ENCODE results near the gene ARID1B.

Gene ARID1B

DNA sequence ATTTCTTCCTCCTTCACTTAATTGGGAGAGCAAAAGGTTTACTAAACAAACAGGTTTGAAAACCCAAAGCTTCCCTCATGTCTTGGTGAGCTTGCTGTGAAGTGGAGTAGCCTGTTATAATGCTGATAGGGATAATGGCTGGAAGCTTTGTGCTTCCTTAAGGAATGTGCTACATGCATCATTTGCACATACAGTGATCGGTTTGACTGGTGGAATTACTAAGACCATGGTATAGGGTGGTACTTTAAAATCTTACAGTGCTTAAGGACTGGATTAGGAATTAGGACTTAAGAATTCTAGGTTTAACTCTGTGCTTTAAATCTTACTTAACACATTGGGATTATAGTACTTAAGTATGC is 75.7 kb downstream of the ARID1B start:
- no peak for DNase-seq (ENCODE audit: low spot score)

DNA sequence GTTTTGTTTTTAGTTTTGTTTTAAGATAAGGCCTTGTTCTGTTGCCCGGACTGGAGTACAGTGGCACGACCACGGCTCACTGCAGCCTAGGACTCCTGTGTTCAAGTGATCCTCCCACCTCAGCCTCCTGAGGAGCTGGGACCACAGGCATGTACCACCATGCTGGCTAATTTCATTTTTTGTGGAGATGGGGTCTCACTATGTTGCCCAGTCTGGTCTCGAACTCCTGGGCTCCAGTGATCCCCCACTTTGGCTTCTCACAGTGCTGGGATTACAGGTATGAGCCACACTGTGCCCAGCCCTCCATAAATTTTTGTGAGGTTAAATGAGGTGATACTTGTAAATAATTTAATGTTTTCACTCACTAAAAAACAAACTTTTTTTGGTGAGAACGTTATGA is 76.6 kb downstream of the ARID1B start:
- DNase-seq (ENCODE audit: low spot score), result no peak

- DNase-seq (ENCODE audit: low spot score), result no peak
Observed at GRCh38 chr6:156854466-156855161, 77.4 kb downstream of the ARID1B start.

- DNase-seq (ENCODE audit: low spot score), result no peak
Observed at GRCh38 chr6:156857573-156857972, 80.4 kb downstream of the ARID1B start.

GRCh38 chr6:156859686-156860085 is 82.5 kb downstream of the ARID1B start:
- no peak for DNase-seq (ENCODE audit: low spot score)

GRCh38 chr6:156862711-156863110 is 85.5 kb downstream of the ARID1B start:
- DNase-seq (ENCODE audit: low spot score), result no peak

- no peak for DNase-seq (ENCODE audit: low spot score)
Observed at GRCh38 chr6:156863504-156863903, 86.3 kb downstream of the ARID1B start.

- DNase-seq (ENCODE audit: low spot score), result no peak
Observed at GRCh38 chr6:156864557-156864956, 87.4 kb downstream of the ARID1B start.

- peak; percentile 25 for DNase-seq (ENCODE audit: low spot score)
Observed at GRCh38 chr6:156865019-156865629, 87.9 kb downstream of the ARID1B start.

DNA sequence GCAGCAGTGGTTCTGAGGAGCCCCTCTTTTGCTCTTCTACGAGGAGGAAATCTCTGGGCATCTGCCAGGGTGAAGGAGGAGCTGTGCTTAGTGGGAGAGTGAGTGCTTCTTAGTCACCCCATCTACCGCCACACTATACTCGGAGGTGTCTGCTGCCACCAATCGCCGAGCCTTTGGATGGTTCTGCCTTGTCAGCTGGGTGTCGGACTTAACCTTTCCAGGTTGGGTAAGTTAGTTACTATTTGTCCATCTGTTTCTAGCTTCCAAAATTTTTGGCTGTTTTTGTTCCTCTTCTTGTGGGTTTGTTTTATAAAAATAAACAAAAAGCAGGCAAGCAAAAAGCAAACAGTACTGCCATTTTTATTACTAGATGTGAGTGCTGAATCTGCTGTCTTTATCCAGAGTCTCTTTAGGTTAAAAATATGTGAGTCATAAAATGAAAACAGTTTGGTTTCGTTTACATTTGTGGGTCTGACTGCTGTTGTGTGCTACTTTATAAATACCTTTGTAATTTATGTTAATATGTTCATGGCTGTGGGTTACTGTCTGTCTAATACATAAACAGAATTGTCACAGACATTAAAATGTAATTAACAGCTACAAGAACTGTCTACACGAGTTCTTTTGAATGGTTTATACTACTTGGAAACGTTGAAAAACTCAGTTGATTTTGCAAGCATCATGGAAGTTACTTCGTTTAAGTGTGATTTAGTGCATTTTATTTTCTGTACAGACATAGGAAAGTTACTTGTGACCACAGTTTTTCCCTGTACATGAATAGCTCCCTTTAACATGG is 89.2 kb downstream of the ARID1B start:
- no peak for DNase-seq (ENCODE audit: low spot score)

DNA sequence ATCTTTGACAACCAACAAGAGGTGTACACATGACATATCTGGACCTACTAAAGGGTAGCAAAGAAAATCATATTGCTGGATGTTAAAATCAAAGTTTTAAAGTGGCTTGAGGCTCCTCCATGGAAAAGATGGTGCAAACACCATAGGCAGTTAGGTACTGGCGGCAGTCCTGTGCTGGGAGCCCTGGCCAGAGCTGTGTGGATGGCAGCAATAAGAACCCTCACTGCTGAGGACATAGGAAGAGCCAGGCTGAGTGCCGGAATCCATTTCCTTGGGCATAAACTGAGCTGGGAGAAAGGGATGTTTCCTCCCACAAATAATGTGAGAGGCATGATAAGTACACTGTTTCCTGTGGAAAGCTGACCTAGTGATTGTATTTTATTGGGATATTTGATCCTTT is 89.9 kb downstream of the ARID1B start:
- DNase-seq (ENCODE audit: low spot score), result no peak

GRCh38 chr6:156868385-156868784 is 91.2 kb downstream of the ARID1B start:
- DNase-seq (ENCODE audit: low spot score), result no peak

GRCh38 chr6:156869980-156870398 is 92.8 kb downstream of the ARID1B start:
- no peak for DNase-seq (ENCODE audit: low spot score)

DNA sequence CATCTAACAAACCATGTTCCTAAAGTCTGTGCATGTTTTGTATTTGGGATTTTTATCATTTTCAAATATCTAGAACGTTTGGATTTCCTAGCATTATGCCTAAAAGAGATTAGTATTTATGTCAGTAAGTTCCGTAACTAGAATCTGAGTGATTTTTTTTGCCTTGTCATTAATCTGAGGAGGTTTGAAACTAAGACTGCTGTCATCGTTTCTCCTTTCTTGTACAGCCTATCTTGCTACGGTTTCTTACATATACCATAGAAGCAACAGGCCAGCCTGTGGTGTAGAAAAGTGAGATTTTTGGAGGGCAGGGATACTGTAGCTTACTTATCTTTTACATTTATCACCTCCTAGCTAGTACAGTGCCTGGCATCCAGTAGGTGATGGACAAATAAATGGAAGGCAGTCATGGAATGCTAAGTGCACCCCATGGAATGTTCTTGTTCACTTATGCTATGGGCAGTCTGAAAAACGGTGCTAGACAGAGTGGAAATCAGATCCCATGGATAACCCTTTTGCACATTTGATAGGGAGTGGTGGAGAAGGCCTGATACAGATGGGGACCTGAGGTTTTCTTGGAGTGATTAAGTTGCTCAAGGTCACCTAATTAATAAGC is 93.9 kb downstream of the ARID1B start:
- DNase-seq (ENCODE audit: low spot score), result no peak

DNA sequence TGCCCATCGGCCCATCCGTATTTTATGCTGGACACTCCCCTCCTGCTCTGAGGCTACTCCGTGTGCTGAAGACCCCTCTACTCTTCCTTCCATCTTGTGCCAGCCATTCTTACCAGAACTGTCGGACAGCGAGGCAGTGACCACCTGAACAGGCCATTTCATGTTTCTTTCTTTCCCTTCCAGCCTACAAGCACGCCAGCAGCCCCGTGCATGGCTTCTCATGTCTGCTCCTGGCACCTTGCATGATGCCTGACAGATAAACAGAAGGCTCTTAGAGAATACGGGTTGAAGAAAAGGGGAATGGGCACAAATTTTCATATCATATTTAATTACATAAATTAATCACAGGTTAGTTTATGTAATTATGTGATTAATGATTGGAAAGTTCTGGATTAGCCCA is 95.7 kb downstream of the ARID1B start:
- DNase-seq (ENCODE audit: low spot score), result no peak

DNA sequence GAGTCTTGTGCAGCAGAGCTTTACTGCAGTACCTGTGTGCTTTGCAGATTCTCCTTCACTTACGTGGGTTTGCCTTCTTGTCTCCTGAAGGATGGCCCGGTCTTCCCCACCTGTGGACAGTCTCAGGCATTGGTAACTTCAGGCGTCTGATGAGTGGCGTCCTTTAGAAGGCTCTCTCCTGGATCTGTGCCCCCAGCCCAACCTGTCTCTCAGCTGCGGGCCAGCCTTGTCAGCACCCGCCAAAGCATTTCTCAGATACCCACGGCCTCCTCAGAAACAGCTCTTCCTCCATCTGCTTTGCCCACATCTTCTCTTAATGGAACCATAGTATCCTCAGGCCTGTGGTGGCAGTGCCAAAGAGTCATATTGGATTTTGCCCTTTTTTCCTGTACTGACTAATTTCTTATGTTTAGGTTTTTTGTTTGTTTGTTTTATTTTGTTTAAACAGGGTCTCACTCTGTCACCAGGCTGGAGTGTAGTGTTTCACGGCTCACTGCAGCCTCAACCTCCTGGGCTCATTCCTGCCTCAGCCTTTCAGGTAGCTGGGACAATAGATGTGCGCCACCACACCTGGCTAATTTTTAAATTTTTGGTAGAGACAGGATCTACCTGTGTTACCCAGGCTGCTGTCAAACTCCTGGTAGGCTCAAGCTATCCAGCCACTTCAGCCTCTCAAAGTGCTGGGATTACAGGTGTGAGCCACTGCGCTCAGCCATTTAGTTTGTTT is 96.6 kb downstream of the ARID1B start:
- DNase-seq (ENCODE audit: low spot score), result no peak

DNA sequence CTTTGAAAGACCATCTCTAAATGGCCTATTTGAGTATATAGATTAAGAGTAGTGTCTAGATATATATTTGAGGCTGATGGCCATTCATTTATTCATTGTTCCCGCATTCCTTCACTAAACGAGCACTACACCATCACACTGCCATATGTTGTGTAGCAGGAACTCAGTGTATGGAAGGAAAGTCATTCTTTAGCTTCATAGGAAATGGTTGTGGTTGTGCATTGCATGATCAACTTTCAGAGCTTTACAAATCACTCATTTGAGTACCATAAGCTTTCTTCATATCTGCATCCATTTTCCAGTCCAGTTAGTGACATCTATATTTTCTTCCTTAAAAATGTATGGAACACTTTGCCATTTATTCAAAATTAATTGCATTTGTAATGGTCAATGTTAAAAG is 97.9 kb downstream of the ARID1B start:
- DNase-seq (ENCODE audit: low spot score), result no peak

DNA sequence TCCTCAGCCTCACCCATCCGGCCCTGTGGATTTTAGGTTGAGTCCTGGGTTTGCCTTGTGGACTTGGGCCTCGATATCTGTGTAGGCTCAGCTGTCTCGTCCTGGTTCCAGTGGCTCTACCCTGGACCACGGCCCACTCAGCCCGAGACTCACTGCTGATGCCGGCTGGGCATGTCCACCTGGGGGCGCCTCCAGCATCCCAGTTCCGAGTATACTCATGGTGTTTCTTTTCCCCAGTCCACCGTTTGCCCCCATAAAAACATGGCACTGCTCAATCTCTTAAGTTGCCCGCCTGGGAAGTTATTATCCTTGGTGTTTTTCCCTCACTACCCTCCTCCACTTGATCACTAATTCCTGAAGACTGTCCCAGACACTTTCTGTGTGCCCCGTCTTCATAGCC is 99.1 kb downstream of the ARID1B start:
- DNase-seq (ENCODE audit: low spot score), result no peak

DNA sequence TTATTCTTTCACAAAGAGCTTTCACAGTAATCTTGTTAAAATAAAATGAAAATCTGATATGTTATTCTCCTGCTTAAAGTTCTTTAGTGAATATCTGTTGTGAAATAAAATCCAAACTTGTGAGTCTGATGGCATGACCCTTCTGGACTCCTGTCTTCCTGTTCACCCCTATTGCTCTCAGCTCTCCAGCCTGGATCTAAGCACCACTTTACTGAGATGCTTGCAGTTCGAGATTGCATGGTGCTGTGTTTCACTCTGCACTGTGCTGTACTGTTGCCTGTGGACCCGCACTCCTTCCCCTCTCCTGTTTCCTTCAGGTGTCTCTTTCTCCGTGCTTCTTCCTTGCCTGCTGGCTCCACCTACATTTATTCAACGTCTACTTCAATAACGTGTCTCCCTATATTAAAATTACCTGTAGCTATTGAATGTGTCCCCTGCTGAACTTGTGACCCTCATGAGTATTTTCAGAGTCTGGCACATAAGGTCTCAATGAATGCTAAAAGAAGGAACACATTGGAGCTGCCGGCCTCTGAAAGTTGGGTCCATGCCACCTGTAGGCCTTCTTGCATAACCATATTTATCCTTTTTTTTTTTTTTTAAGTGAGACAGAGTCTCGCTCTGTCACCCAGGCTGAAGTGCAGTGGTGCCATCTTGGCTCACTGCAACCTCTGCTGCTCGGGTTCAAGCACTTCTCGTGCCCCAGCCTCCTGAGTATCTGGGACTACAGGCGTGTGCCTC is 100.1 kb downstream of the ARID1B start:
- DNase-seq (ENCODE audit: low spot score), result no peak

- no peak for DNase-seq (ENCODE audit: low spot score)
Observed at GRCh38 chr6:156878681-156879080, 101.5 kb downstream of the ARID1B start.

DNA sequence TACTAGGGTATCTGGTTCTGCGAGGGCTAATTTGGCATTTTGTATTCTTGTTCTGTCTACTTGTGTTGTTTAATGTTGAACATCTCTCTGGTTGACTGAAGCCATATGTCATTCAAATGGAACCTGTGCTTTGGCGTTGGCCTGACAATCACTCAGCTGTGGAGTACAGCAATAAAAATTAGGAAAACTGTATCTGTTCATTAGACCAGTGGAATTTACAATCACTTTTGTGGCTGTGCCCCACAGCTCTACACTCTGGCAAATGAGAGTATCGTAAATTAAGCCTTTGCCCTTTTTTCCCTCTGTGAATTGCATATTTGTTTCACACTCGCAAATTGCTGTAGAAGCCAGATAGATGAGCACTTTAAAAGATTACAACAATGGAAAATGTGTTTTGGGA is 102.0 kb downstream of the ARID1B start:
- DNase-seq (ENCODE audit: low spot score), result no peak

DNA sequence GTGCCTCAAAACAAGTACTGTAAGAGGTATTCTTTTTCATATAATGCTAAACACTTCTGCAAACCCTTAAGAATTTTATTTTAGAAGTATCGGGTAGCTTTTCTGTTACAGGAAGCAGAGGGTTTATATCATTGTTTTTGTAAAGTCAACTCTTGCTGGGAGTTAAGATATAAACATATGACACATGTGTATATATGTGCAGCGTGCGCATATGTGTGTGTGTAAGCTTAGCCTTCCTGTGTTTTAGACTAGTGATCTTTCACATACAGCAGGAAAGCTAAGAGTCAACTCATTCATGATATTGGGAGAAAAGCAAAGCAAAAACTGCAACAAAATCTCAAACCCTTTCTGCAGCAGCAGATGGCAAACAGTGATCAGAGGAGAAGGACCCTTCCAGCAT is 102.4 kb downstream of the ARID1B start:
- DNase-seq (ENCODE audit: low spot score), result no peak
